Measurements from ENCODE around the gene TRAPPC1.
A peak's percentile ranks its signal among the peaks of the same experiment; 100 is the strongest.

The TRAPPC1 gene

DNA sequence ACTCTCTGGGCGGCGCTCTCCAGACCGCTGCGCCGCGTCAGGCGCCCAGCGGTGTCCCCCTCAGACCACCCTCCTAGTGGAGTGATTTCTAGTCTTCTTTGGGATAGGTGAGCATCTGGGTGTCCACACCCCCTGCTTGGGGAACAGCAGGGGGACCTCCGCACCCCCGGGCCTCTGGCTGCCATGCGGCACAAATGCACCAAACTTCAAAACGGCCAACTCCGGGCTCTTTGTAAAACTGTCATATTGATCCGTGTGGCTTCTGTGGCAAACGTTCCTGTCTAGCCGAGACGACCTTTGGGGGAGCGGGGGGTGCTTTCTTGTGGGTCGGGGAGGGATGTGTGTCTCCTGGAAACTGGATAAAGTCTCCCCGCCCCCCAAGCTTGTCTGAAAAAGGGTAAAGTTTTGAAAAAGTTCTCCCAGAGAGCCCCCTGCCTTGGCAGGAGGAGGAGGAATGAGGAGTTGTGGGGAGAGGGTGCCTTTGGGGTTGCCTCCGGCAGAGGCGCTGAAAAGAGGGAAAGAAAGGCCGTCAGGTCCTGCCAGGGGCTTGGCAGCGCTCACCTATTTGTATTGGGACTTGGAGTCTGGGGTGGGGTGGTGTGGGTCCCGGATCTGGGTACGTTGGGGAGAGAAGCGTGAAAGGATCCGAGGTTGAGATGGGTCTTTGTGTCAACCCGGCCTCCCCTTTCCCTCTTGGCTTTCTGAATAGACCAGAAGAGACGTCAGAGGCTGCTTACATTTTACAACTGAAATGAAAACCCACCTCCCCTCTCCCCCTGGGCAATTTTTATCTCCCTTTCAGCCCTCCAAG lies 45.3 kb downstream of the TRAPPC1 start:
- POLR2A ChIA-PET: interaction anchor here (1.4 to 1.5 kb wide), 2 partner anchors 29 kb away, joined by 5 to 7 read pairs; partner anchors contain the start of genes NAA38 and RNF227
- TF ChIP-seq, protein P1, sequence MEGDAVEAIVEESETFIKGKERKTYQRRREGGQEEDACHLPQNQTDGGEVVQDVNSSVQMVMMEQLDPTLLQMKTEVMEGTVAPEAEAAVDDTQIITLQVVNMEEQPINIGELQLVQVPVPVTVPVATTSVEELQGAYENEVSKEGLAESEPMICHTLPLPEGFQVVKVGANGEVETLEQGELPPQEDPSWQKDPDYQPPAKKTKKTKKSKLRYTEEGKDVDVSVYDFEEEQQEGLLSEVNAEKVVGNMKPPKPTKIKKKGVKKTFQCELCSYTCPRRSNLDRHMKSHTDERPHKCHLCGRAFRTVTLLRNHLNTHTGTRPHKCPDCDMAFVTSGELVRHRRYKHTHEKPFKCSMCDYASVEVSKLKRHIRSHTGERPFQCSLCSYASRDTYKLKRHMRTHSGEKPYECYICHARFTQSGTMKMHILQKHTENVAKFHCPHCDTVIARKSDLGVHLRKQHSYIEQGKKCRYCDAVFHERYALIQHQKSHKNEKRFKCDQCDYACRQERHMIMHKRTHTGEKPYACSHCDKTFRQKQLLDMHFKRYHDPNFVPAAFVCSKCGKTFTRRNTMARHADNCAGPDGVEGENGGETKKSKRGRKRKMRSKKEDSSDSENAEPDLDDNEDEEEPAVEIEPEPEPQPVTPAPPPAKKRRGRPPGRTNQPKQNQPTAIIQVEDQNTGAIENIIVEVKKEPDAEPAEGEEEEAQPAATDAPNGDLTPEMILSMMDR (IDR thresholded peaks at IDR 0.05; ENCODE audit: insufficient read depth, low read length, missing control alignments): no peak
- H3K4me3 ChIP-seq (ENCODE audit: low read depth, low read length): peak overlapping the region; percentile 85
- no peak for DNase-seq (ENCODE audit: low read depth, low spot score)
- CTCF ChIA-PET: interaction anchor here (1.0 to 1.4 kb wide), 5 partner anchors 11 to 97 kb away, joined by 3 to 5 read pairs (median 3); no protein-coding TSS in a partner anchor

DNA sequence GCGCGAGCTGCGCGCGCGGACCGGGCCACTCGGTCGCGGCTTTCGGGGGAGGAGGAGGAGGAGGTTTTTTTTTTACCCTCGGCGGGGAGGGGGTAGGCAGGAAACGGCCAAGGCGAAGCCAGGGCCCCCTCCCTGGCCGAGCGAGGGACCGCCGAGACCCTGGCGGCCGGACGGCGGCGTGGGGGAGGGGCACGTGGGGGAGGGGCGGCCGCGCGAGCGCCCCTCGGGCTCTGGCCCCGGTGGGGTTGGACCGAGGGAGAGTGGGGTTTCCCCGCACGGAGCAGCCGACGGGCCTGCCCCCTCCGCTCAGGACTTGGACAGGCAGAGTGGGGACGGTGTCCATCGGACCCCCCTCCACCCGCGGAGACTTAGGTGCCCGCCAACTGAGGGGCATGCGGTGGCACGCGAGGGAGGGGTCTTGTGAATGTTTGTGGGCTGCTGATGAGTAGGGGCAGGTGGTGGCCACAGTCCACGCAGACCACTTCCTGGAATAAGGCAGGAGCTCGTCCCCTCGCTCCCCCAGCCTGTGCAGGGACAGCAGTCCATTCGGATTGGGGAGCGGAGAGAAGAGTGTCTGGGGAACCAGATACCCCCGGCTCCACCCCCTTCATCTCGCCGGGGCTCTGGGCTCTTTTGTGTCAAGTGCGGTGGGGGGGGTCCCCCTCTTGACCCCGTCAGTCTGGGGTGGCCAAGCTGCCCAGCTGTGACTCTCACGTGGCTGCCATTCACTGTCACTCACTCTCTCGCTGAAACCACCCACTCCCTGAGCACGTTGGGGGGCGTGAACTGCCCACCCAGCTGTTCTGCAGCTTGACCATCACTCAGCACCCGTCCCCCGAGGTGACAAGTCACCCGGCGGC lies 46.1 kb downstream of the TRAPPC1 start:
- CTCF ChIA-PET: interaction anchor here (1.0 to 1.4 kb wide), 5 partner anchors 12 to 98 kb away, joined by 3 to 5 read pairs (median 3); no protein-coding TSS in a partner anchor
- TF ChIP-seq, protein P1 (IDR thresholded peaks at IDR 0.05; ENCODE audit: insufficient read depth, low read length, missing control alignments): no peak
- POLR2A ChIA-PET: interaction anchor here (1.4 to 1.5 kb wide), 2 partner anchors 29 to 30 kb away, joined by 5 to 7 read pairs; partner anchors contain the start of genes NAA38 and RNF227

DNA sequence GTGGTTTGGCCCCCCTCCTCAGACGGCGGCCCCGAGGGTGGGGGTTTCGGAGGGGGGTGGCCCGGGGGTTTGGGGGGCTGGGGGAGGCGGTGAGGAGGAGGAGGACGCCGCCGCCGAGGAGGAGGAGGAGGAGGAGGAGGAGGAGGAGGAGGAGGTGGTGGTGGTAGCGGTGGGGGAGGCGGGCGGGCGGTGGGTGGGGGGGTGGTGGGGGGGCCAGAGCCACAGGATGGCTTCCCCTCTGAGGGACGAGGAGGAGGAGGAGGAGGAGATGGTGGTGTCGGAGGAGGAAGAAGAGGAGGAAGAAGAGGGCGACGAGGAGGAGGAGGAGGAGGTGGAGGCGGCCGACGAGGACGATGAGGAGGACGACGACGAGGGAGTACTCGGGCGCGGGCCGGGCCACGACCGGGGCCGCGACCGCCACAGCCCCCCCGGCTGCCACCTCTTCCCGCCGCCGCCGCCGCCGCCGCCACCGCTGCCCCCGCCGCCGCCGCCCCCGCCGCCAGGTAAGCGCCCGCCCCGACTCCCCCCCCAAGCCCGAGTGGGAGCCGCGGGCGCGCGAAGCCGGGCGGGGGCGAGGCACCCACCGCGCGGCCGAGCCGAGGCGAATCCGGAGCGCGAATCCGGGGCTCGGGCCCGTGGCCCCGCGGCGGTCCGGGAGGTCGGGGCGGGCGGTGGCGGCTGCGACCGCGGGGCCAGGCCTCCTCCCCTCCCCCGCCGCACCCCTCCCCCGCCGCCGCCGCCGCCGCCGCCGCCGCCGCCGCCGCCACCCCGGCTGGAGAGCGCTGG lies 47.0 kb downstream of the TRAPPC1 start:
- CTCF ChIA-PET: interaction anchor here (1.0 kb wide), 1 partner anchor 13 kb away, joined by 3 read pairs; no protein-coding TSS in a partner anchor
- TF ChIP-seq, protein P1 (IDR thresholded peaks at IDR 0.05; ENCODE audit: insufficient read depth, low read length, missing control alignments): no peak
- peak overlapping the region; percentile 85 for H3K4me3 ChIP-seq (ENCODE audit: low read depth, low read length)
- POLR2A ChIA-PET: interaction anchor here (0.9 to 1.5 kb wide), 2 partner anchors 31 to 44 kb away, joined by 3 to 5 read pairs; partner anchors contain the start of gene RNF227
- DNase-seq (ENCODE audit: low read depth, low spot score): no peak

More for the DNA sequence above, 46.1 kb downstream of the TRAPPC1 start:
- DNase-seq (ENCODE audit: low read depth, low spot score): no peak
- H3K4me3 ChIP-seq (ENCODE audit: low read depth, low read length): peak overlapping the region; percentile 85

DNA sequence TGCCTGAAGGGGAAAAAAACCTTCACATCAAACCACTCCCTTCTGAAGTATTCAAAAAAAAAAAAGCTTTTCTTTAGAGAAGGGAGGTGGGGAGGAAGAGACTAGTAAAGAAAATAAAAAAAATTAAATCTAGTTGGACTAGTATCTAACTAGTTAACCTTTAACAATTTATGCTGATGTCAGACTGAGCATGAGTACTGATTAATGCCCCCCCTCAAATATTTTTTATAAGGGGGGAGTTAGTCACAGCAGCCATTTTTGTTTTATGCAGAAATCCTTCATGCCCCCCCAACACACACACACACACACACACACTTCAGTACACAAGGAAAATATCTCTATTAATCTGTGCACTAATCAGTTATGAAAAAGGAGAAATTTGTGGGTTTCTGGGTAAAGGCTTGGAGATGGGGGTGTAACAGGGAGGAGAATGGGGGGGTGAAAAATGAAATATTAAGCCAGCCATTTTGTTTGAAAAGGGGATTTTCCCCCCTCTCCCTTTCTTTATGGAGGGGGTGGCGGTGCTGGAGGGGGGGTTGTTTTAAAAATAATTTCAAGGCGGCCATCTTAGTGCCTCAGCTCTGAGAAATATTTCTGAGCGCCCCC lies 47.9 kb downstream of the TRAPPC1 start:
- peak overlapping the region; percentile 85 for H3K4me3 ChIP-seq (ENCODE audit: low read depth, low read length)
- ChIA-PET POLR2A (interaction anchor here (0.9 kb wide), 1 partner anchor 43 kb away, joined by 3 read pairs; no protein-coding TSS in a partner anchor), CTCF (interaction anchor here (1.0 to 1.8 kb wide), 4 partner anchors 12 to 175 kb away, joined by 3 to 4 read pairs (median 3); no protein-coding TSS in a partner anchor)
- DNase-seq (ENCODE audit: low read depth, low spot score): no peak
- TF ChIP-seq, protein P1 (IDR thresholded peaks at IDR 0.05; ENCODE audit: insufficient read depth, low read length, missing control alignments): no peak

DNA sequence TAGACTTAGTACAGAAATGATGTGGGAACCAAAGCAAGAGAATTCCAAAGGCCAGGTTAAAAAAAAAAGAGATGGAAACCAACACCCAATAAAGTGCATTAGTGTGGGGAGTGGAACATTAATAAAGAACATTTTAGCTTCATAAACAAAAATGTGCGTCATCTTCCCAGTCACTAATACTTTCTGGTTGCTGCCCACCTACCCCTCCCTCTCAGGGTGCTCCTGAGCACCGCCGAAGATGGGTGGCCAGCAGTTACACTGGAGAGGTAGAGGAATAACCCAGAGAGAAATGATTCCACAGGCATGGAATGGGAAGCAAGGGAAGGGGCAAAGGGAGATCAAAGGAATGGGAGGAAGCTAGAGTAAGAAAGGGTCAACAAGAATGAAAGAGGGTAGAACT lies 49.1 kb downstream of the TRAPPC1 start:
- CTCF ChIA-PET: interaction anchor here (0.8 to 1.8 kb wide), 10 partner anchors 12 to 176 kb away, joined by 3 to 9 read pairs (median 4); no protein-coding TSS in a partner anchor
- DNase-seq (ENCODE audit: low read depth, low spot score): no peak
- TF ChIP-seq, protein P1 (IDR thresholded peaks at IDR 0.05; ENCODE audit: insufficient read depth, low read length, missing control alignments): no peak
- POLR2A ChIA-PET: interaction anchor here (0.6 kb wide), 1 partner anchor 38 kb away, joined by 3 read pairs; no protein-coding TSS in a partner anchor
- no peak overlapping the region for H3K4me3 ChIP-seq (ENCODE audit: low read depth, low read length)
